Activated B cell treated with CpG ODN at 0.5 μM for 24 hours (primary cell): Measurements from ENCODE around the gene CRAT. TPM values are rescaled to one million over a fixed set of nuclear protein-coding genes. Genes with fewer than 3 reads are reported as not detected.
A peak's percentile ranks its signal among the peaks of the same experiment; 100 is the strongest.

Experiments used
- ATAC-seq: fragments of 200-7000 bp; cut with Tn5 transposase; one replicate; pipeline ENCODE4 v1.10.0; 2021; ENCODE audit warnings: low read depth, mild to moderate bottlenecking, moderate library complexity
- CTCF ChIA-PET: fragments of 350-600 bp; sonication (Branson Sonifier 250); formaldehyde crosslinking; loops from one replicate; lab custom pipeline; 2021; ENCODE audit warnings: antibody characterized with exemption; lab: Charles Lee
- POLR2A ChIA-PET: fragments of 350-600 bp; sonication (Branson Sonifier 250); formaldehyde crosslinking; loops from one replicate; lab custom pipeline; 2021; ENCODE audit warnings: antibody characterized with exemption; lab: Charles Lee
- DNase-seq: peaks from one replicate; pipeline ENCODE4 v3.0.0; 2022
- H3K27ac Mint-ChIP-seq: one replicate; pipeline ENCODE4 v1.8.0; 2020; ENCODE audit warnings: mixed read lengths
- H3K27me3 Mint-ChIP-seq: one replicate; pipeline ENCODE4 v1.8.0; 2021; ENCODE audit warnings: mixed read lengths
- H3K36me3 Mint-ChIP-seq: one replicate; pipeline ENCODE4 v1.8.0; 2021; ENCODE audit warnings: low read depth, mixed read lengths
- H3K4me1 Mint-ChIP-seq: one replicate; pipeline ENCODE4 v1.8.0; 2021; ENCODE audit warnings: mixed read lengths
- H3K4me3 Mint-ChIP-seq: one replicate; pipeline ENCODE4 v1.8.0; 2020; ENCODE audit warnings: mild to moderate bottlenecking, mixed read lengths
- H3K9me3 Mint-ChIP-seq: one replicate; pipeline ENCODE4 v1.8.0; 2020; ENCODE audit warnings: mixed read lengths
- CTCF ChIP-seq: fragments of 200-600 bp; IDR thresholded peaks from one replicate; pipeline ENCODE4 v1.8.0; 2022; ENCODE audit warnings: antibody characterized with exemption, mild to moderate bottlenecking
- intact Hi-C: fragments of 100-400 bp; cut with micrococcal nuclease; formaldehyde crosslinking; loops from one replicate; pipeline ENCODE4 v1.15.1; 2024
- total RNA-seq: library from RNA; stranded (reverse); gene quantifications from 2 replicates; pipeline ENCODE4 v1.2.3, GENCODE V29; 2022

Gene CRAT
- total RNA-seq, 1 donor from 2014 or later, result 8.2 TPM

GRCh38 chr9:129080601-129081387, 29.8 kb downstream of the CRAT start, which contains the start of gene DOLPP1:
Gene DOLPP1, plus strand, starts transcription at chr9:129081111. Its CDS starts 21 bp downstream, at chr9:129081132.
- intact Hi-C loops, result loop anchor here (1.0 to 2.0 kb wide), 6 partner anchors 11 to 952 kb away; partner anchors contain the start of genes CRAT, NTMT1 and SH3GLB2
- peak; percentile 97 for DNase-seq
- POLR2A ChIA-PET, result interaction anchor here (0.6 to 2.9 kb wide), 17 partner anchors 8 to 1631 kb away, joined by 3 to 27 read pairs (median 6); partner anchors contain the start of genes CRAT, ENDOG, EXOSC2 and MIGA2
- Mint-ChIP-seq H3K4me1 (peaks cover 29% of the 10 kb centered on the region), H3K9me3 (no peaks in the 10 kb centered on the region), H3K27me3 (no peaks in the 10 kb centered on the region), H3K36me3 (peaks cover 14% of the 10 kb centered on the region), H3K4me3 (peak within 1 kb of the TSS; percentile 87), H3K27ac (peak within 1 kb of the TSS; percentile 76)
- no peak for TF ChIP-seq CTCF
- CTCF ChIA-PET, result interaction anchor here (0.7 to 1.1 kb wide), 2 partner anchors 51 to 530 kb away, joined by 3 read pairs; no protein-coding TSS in a partner anchor
- peak; percentile 95 for ATAC-seq

- TF ChIP-seq CTCF, result no peak
These were observed 30.3 kb downstream of the CRAT start for GRCh38 chr9:129080298-129080600.

GRCh38 chr9:129079829-129080228, 30.8 kb downstream of the CRAT start:
- H3K4me3 Mint-ChIP-seq, result peak overlapping the region; percentile 87
- H3K4me1 Mint-ChIP-seq, result peaks cover 29% of the 10 kb centered on the region
- DNase-seq, result no peak
- H3K36me3 Mint-ChIP-seq, result peaks cover 5% of the 10 kb centered on the region
- CTCF ChIA-PET, result interaction anchor here (1.1 kb wide), 1 partner anchor 531 kb away, joined by 3 read pairs; no protein-coding TSS in a partner anchor
- no peak overlapping the region for H3K27ac Mint-ChIP-seq
- no peak for ATAC-seq
- H3K27me3 Mint-ChIP-seq, result no peaks in the 10 kb centered on the region
- TF ChIP-seq CTCF, result no peak
- no peaks in the 10 kb centered on the region for H3K9me3 Mint-ChIP-seq
- POLR2A ChIA-PET, result interaction anchor here (0.6 to 2.9 kb wide), 5 partner anchors 10 to 438 kb away, joined by 3 to 27 read pairs (median 12); partner anchors contain the start of genes CRAT, ENDOG and PTPA
- intact Hi-C loops, result loop anchor here (2.0 kb wide), 1 partner anchor 951 kb away; no protein-coding TSS in a partner anchor

More at GRCh38 chr9:129080298-129080600, 30.3 kb downstream of the CRAT start:
- ATAC-seq, result no peak
- no peaks in the 10 kb centered on the region for H3K27me3 Mint-ChIP-seq
- intact Hi-C loops, result loop anchor here (2.0 kb wide), 1 partner anchor 951 kb away; no protein-coding TSS in a partner anchor
- no peak for DNase-seq
- peaks cover 29% of the 10 kb centered on the region for H3K4me1 Mint-ChIP-seq
- peak overlapping the region; percentile 87 for H3K4me3 Mint-ChIP-seq
- peak overlapping the region; percentile 76 for H3K27ac Mint-ChIP-seq
- peaks cover 8% of the 10 kb centered on the region for H3K36me3 Mint-ChIP-seq
- CTCF ChIA-PET, result interaction anchor here (0.7 to 1.1 kb wide), 2 partner anchors 51 to 531 kb away, joined by 3 read pairs; no protein-coding TSS in a partner anchor
- POLR2A ChIA-PET, result interaction anchor here (0.6 to 2.9 kb wide), 10 partner anchors 11 to 1630 kb away, joined by 3 to 27 read pairs (median 7); partner anchors contain the start of genes CRAT, ENDOG, MIGA2 and PTPA
- no peaks in the 10 kb centered on the region for H3K9me3 Mint-ChIP-seq

- intact Hi-C loops, result no loop called here
- Mint-ChIP-seq H3K36me3 (peaks cover 4% of the 10 kb centered on the region), H3K4me3 (peak overlapping the region; percentile 38), H3K27me3 (no peaks in the 10 kb centered on the region), H3K9me3 (no peaks in the 10 kb centered on the region), H3K4me1 (peaks cover 29% of the 10 kb centered on the region), H3K27ac (no peak overlapping the region)
- ATAC-seq, result no peak
- POLR2A ChIA-PET, result interaction anchor here (2.9 kb wide), 1 partner anchor 9 kb away, joined by 21 read pairs; no protein-coding TSS in a partner anchor
- no peak for DNase-seq
- CTCF ChIA-PET, result no interaction called here
- TF ChIP-seq CTCF, result no peak
These were observed 31.7 kb downstream of the CRAT start for GRCh38 chr9:129078691-129079503.
